Large intestine (tissue), 3 donors: Measurements from ENCODE around the gene LEUTX. TPM values are rescaled to one million over a fixed set of nuclear protein-coding genes. Genes with fewer than 3 reads are reported as not detected.

ENCODE experiments used
- DNase-seq, 2 donors: peaks; one replicate each; pipeline versions ENCODE4 v3.0.0 to v3.0.0-alpha.2; 2013
- H3K27ac ChIP-seq: one replicate; pipeline ENCODE4 v1.5.1; 2013; ENCODE audit warnings: low read length
- H3K27me3 ChIP-seq: 2 replicates; pipeline ENCODE4 v1.6.1; 2013; ENCODE audit warnings: low read length; ENCODE audit not compliant: control insufficient read depth, insufficient read depth
- H3K36me3 ChIP-seq: 2 replicates; pipeline ENCODE4 v1.6.1; 2013; ENCODE audit warnings: low read length; ENCODE audit not compliant: control insufficient read depth, insufficient read depth
- H3K4me1 ChIP-seq: one replicate; pipeline ENCODE4 v1.6.1; 2013; ENCODE audit warnings: low read length; ENCODE audit not compliant: control insufficient read depth, insufficient read depth
- H3K4me3 ChIP-seq: one replicate; pipeline ENCODE4 v1.5.1; 2013; ENCODE audit warnings: low read length
- H3K9me3 ChIP-seq: one replicate; pipeline ENCODE4 v1.6.1; 2013; ENCODE audit warnings: mild to moderate bottlenecking, low read depth, low read length, moderate library complexity; ENCODE audit not compliant: control insufficient read depth
- WGBS: methylation state at CpG from one replicate; pipeline ENCODE4 v1.1.5; 2013; ENCODE audit warnings: low lambda C conversion rate; ENCODE audit not compliant: insufficient coverage; 5-methylcytosine and 5-hydroxymethylcytosine counted together
- polyA plus RNA-seq: library from polyadenylated mRNA; unstranded; fragments of 120-200 nt; gene quantifications from one replicate; pipeline ENCODE4 v1.2.1, GENCODE V29; 2013

Gene LEUTX
- polyA plus RNA-seq, 1 donor, result not detected

DNA sequence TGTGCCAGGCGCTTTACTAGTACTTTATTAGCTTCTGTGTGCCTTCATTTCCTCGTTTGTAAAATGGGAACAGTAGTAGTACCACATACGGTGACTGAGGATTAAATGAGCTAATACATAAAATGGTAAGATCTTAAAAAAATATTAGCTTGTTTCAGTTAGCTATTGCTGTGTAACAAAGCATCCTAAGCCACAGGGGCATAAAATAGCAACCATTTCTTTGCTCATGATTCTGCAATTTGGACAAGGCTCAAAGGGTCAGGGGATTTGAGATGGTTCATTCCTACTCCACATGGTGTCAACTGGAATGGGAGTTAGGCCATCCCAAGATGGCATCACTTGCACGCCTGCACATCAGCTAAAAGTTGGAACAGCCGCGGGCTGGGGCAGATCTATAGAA is 42.0 kb downstream of the LEUTX start:
- H3K4me3 ChIP-seq, result no peak overlapping the region
- 100% methylated on average over 2 of the region's 6 CpGs for WGBS
- no peaks in the 10 kb centered on the region for H3K9me3 ChIP-seq
- DNase-seq, result no peak
- no peak overlapping the region for H3K27ac ChIP-seq
- no peaks in the 10 kb centered on the region for H3K27me3 ChIP-seq
- peaks cover 16% of the 10 kb centered on the region for H3K4me1 ChIP-seq
- H3K36me3 ChIP-seq, result peaks cover 6% of the 10 kb centered on the region

DNA sequence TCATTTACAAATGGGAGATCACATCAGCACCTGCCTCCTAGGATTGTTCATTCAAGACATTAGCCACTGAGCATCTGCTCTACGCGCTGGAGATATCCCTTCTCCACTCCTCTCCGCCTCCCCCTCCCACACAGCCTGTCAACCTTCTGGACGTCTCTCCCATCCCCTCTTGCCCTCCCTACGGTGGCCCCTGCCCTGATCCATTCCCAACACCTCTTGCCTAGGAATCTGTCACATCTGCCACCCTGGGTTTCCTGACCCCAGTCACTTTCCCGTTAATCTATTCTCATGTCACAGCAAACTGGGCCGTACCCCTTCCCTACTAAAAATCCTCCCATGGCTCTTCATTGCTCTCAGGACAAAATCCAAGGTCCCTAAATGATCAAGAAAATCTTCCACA is 45.0 kb downstream of the LEUTX start:
- WGBS, result 6% methylated on average over 2 of the region's 7 CpGs
- Histone ChIP-seq H3K4me1 (peaks cover 16% of the 10 kb centered on the region), H3K9me3 (no peaks in the 10 kb centered on the region), H3K4me3 (peak overlapping the region; percentile 71), H3K27me3 (no peaks in the 10 kb centered on the region), H3K27ac (peak overlapping the region; percentile 14), H3K36me3 (peaks cover 31% of the 10 kb centered on the region)
- DNase-seq, result peak in 1 of 2 donors; percentile 18

DNA sequence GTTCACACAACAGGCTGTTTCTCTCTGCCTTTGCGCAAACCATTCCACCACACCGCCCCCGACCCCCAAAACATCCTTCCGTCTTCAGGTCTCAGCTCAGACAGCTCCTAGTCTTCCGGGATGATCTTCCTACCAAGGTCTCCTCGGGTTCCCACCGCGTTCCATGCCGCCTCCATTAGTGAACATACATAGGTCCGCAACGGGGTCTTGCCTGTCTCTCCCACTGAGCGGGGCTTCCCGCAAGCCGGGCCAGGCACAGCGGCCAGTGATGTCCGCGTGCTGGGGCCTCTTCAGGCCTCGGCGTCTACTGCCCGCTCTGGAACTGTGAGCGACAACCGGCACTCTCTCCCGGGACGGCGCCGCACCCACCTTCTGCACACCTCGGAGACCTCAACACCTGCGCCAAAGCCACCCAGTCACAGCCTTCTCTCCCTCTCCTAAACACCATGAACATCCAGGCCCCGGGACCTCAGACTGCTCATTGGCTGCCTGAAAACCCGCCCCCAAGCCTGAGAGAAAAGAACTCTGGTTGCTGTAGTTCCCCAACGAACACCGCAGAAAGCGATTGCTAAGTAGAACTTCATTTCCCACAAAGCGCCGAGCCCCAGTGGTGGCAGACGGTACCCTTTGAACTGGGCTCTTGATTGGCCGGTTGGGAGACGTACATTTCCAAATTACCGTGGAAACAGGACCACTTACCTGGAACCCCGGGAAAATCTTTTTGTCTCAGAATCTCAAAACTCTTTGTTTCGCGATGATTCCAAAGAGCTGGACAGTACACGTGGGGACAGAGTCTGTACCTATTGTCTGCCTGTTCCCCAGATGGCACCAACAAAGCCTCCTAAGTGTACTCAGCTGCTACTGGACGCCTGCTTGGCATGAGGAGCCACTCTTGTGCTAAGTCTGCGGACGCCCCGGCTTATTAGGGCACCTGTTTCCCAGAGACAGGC is 45.8 kb downstream of the LEUTX start:
- H3K27me3 ChIP-seq, result no peaks in the 10 kb centered on the region
- H3K4me3 ChIP-seq, result peak overlapping the region; percentile 71
- peak; percentile 88 to 93 for DNase-seq
- peaks cover 38% of the 10 kb centered on the region for H3K36me3 ChIP-seq
- peak overlapping the region; percentile 22 for H3K27ac ChIP-seq
- WGBS, result no CpG with 5 or more reads among the region's 47 CpGs
- H3K9me3 ChIP-seq, result no peaks in the 10 kb centered on the region
- H3K4me1 ChIP-seq, result peaks cover 16% of the 10 kb centered on the region

DNA sequence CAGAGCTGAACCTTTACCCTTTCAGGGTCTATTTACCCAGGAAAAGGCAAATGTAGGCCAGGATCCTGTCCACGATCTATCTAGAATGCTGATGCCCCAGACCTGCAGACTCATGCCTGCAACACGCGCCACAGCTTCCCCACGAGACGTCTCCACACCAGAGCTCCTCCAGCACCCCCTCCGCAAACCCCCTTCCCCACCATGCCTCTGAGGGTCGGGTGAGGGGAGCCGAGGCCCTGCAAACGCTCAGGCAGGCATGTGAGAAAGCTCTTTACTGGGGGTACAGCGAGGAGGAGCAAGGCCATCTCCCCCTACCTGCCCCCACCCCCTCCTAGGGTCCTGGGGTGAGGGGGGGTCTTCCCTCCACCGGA is 46.4 kb downstream of the LEUTX start:
- Histone ChIP-seq H3K27me3 (no peaks in the 10 kb centered on the region), H3K4me1 (peaks cover 16% of the 10 kb centered on the region), H3K27ac (peak overlapping the region; percentile 22), H3K9me3 (no peaks in the 10 kb centered on the region), H3K36me3 (peaks cover 44% of the 10 kb centered on the region), H3K4me3 (no peak overlapping the region)
- peak in 1 of 2 donors; percentile 15 for DNase-seq
- WGBS, result no CpG with 5 or more reads among the region's 11 CpGs

DNA sequence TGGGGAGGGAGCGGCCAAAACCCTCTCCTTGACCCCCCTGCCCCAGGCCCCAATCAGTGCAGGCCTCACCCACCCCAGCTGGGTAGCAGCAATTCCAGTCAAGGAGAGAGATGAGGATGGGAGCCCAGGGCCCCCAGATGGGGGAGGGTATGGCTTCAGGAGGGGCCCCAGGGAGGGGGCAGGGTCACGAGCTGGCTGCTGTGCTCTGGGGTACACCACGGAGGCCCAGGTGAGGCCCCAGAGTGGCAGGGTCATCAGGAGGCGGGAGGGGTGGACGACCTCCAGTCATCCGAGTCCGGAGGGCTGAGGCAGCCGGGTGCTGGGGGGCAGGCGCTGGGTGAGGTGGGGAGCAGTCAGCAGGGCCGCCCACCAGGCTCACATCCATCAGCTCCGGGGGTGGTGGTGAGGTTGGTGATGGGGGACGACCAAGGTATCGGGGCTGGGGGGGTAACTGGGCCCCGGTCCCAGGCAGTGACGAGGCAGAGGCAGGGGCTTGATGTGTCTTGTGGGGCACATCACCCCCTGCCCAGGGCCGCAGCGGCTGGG is 47.0 kb downstream of the LEUTX start:
- peaks cover 50% of the 10 kb centered on the region for H3K36me3 ChIP-seq
- no CpG with 5 or more reads among the region's 17 CpGs for WGBS
- H3K9me3 ChIP-seq, result no peaks in the 10 kb centered on the region
- peak overlapping the region; percentile 22 for H3K27ac ChIP-seq
- DNase-seq, result no peak
- no peaks in the 10 kb centered on the region for H3K27me3 ChIP-seq
- H3K4me3 ChIP-seq, result no peak overlapping the region
- H3K4me1 ChIP-seq, result peaks cover 16% of the 10 kb centered on the region

DNA sequence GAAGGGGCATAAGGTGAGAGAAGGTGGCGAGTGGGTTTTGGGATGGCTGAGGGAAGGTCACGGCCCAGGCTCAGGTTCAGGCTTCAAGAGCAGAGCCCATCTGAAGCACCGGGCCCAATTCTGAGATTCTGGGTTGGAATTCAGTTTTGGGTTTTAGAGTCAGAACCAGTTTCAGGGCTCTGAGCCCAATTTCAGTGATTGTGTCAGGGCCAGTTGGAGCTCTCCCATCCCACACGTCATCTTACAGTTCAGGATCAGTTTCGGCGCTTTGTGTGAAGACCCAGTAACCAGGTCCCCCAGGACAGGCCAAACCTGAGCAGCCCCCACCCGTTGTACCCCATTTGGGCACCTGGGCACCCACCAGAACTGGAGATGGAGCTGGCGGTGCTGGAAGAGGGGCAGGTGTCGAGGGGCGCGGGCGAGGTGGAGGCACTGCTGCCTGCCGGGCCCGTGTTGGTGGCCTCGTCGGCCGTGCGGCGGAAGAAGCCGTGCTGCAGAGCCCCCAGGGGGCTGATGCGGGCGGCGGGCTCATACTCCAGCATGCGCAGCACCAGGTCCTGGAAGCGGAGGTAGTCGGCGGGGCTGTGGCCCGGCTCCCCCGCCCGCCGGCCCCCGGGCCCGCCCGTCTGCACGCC is 47.8 kb downstream of the LEUTX start:
- H3K9me3 ChIP-seq, result no peaks in the 10 kb centered on the region
- H3K36me3 ChIP-seq, result peaks cover 58% of the 10 kb centered on the region
- H3K4me1 ChIP-seq, result peaks cover 16% of the 10 kb centered on the region
- no peak overlapping the region for H3K27ac ChIP-seq
- H3K27me3 ChIP-seq, result no peaks in the 10 kb centered on the region
- H3K4me3 ChIP-seq, result no peak overlapping the region
- no CpG with 5 or more reads among the region's 35 CpGs for WGBS
- DNase-seq, result no peak

DNA sequence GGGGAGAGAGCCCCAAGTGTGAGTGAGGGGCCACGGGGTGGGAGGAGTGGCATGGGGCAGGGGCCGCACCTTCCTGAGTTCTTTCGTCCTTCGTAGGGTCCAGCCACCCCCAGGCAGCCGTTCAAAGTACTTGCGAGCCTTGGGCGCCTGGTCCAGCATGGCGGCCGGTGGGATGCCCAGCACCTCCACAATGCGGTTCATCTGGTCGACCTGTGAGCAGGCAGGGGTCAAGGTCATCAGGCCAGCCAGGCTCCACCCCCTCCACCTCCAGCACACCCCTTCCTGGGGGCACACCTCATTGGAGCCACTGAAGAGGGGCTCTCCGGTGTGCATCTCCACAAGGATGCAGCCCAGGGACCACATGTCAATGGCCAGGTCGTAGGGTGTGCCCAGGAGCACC is 48.6 kb downstream of the LEUTX start:
- no peak overlapping the region for H3K27ac ChIP-seq
- H3K36me3 ChIP-seq, result peaks cover 62% of the 10 kb centered on the region
- no peaks in the 10 kb centered on the region for H3K27me3 ChIP-seq
- WGBS, result 100% methylated on average over 3 of the region's 13 CpGs
- H3K9me3 ChIP-seq, result no peaks in the 10 kb centered on the region
- no peak for DNase-seq
- H3K4me1 ChIP-seq, result peaks cover 21% of the 10 kb centered on the region
- no peak overlapping the region for H3K4me3 ChIP-seq

DNA sequence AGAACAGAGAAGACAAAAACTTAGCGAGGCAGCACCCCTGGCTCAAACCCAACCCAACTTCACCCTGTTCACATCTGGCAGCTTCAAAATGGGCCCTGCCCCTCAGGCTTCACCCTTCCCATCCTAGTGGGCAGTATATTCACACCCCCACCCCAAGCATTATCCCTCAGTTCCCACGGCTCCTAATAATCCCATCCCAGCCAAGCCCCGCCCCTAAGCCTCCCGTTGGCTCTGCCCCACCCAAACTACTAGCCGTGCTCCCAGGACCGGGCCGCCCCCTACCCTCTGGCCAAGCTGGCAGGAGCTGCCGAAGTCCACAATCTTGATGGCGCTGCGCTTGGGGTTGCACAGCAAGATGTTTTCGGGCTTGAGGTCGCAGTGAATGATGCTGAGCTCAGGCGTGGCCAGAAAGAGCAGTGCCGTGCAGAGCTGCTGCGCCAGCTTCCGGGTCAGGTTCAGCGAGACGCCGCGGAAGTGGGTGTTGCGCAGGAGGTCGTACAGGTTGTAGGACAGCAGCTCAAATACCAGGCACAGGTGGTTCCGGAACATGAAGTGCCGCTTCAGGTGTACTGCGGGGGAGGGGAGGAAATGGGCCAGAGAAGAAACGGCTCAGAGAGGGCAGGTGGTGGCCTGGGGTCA is 49.5 kb downstream of the LEUTX start:
- Histone ChIP-seq H3K4me3 (no peak overlapping the region), H3K4me1 (peaks cover 28% of the 10 kb centered on the region), H3K9me3 (no peaks in the 10 kb centered on the region), H3K27me3 (no peaks in the 10 kb centered on the region), H3K27ac (no peak overlapping the region), H3K36me3 (peaks cover 62% of the 10 kb centered on the region)
- WGBS, result no CpG with 5 or more reads among the region's 26 CpGs
- DNase-seq, result no peak

DNA sequence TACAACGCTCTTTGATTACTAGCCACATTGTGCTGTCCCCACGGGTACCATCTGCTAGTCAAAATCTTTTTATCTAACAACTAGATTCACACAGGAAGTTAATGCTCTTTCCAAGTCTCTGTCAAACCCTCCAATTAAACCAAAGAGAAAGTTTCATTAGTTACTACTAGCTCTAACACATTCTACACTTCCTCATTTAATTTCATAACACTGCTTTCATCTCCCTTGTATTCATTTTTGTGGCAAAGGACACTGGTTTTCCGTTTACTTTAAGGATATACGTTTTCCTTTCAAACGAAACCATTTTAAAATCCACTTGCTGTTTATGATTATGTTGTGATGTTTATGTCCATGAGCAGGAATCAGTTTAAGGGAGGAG is 50.0 kb downstream of the LEUTX start:
- Histone ChIP-seq H3K27ac (no peak overlapping the region), H3K4me1 (peaks cover 25% of the 10 kb centered on the region), H3K36me3 (peaks cover 62% of the 10 kb centered on the region), H3K27me3 (no peaks in the 10 kb centered on the region), H3K4me3 (no peak overlapping the region), H3K9me3 (no peaks in the 10 kb centered on the region)
- no peak for DNase-seq
- WGBS, result 60% methylated on average over 1 of the region's 5 CpGs

DNA sequence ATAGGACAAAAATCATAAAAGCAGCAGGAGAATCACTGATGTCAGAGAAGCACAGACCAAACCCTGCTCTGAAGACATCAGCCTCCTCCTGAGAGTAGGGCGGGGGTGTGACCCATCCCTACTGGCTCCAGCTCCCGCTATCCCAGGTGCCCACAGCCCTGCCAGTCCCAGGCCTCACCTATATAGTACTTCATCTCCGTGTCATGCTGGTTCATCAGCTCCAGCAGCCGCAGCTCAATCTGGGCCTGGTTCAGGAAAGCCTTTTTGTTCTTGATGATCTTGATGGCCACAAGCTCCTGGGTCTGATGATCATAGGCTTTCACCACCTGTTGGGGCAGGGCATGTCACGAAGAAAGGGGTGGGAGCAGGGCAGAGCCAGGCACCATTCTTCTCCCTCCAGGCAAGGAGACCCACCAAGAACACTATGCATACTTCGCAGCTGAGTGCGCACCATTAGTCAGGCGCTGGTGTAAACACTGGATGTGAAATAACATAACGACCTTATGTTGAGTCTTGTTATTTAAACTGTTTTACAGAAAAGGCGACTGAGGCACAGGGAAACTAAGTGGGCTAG is 51.1 kb downstream of the LEUTX start:
- peaks cover 68% of the 10 kb centered on the region for H3K36me3 ChIP-seq
- 100% methylated on average over 2 of the region's 10 CpGs for WGBS

More for the DNA sequence above, 51.1 kb downstream of the LEUTX start:
- no peak for DNase-seq
- H3K27ac ChIP-seq, result no peak overlapping the region
- peaks cover 27% of the 10 kb centered on the region for H3K4me1 ChIP-seq
- H3K27me3 ChIP-seq, result no peaks in the 10 kb centered on the region
- no peaks in the 10 kb centered on the region for H3K9me3 ChIP-seq
- H3K4me3 ChIP-seq, result no peak overlapping the region
